Kidney (tissue), 14 donors: Measurements from ENCODE around the gene FFAR4. TPM values are rescaled to one million over a fixed set of nuclear protein-coding genes. Genes with fewer than 3 reads are reported as not detected.

ENCODE experiments used
- DNase-seq, 5 donors: peaks; one replicate each; pipeline ENCODE4 v3.0.0-alpha.2; 2013 to 2020
- FAIRE-seq: peaks from 2 replicates; lab custom pipeline; 2012; peaks lifted over from hg19 to GRCh38; lab: Jason Lieb, UNC
- H3K27ac ChIP-seq, 2 donors: one replicate each; pipeline ENCODE4 v1.7.0; 2013; ENCODE audit warnings: low read depth in 2 of 2, low read length in 2 of 2, inconsistent platforms in 1 of 2
- H3K27me3 ChIP-seq: one replicate; pipeline ENCODE4 v1.7.1; 2013; ENCODE audit warnings: low read length, inconsistent platforms; ENCODE audit not compliant: control insufficient read depth, insufficient read depth
- H3K36me3 ChIP-seq, 3 donors: one replicate each; pipeline versions ENCODE4 v1.7.0 to v1.7.1; 2013; ENCODE audit warnings: low read length in 3 of 3, control low read depth in 1 of 3, inconsistent platforms in 1 of 3; ENCODE audit not compliant: insufficient read depth in 3 of 3, control insufficient read depth in 2 of 3
- H3K4me1 ChIP-seq, 3 donors: one replicate each; pipeline versions ENCODE4 v1.7.0 to v1.7.1; 2013; ENCODE audit warnings: low read length in 3 of 3, inconsistent platforms in 1 of 3, low read depth in 1 of 3; ENCODE audit not compliant: control insufficient read depth in 2 of 3, insufficient read depth in 2 of 3
- H3K4me3 ChIP-seq, 3 donors: one replicate each; pipeline versions ENCODE4 v1.7.0 to v1.8.1; 2013; ENCODE audit warnings: low read length in 3 of 3, control low read depth in 1 of 3, inconsistent platforms in 1 of 3
- H3K9ac ChIP-seq, 3 donors: one replicate each; pipeline versions ENCODE4 v1.7.0 to v1.7.1; 2013; ENCODE audit warnings: low read length in 3 of 3, control low read depth in 1 of 3, inconsistent platforms in 1 of 3
- H3K9me3 ChIP-seq, 3 donors: one replicate each; pipeline versions ENCODE4 v1.7.0 to v1.7.1; 2013; ENCODE audit warnings: low read length in 3 of 3, control low read depth in 1 of 3, inconsistent platforms in 1 of 3; ENCODE audit not compliant: control insufficient read depth in 2 of 3, insufficient read depth in 1 of 3
- CTCF ChIP-seq: IDR thresholded peaks from 3 replicates; pipeline ENCODE4 v1.5.1; 2012; ENCODE audit warnings: mild to moderate bottlenecking, moderate library complexity, borderline replicate concordance; ENCODE audit not compliant: insufficient read depth; ENCODE audit errors: extremely low read depth
- intact Hi-C: fragments of 100-400 bp; cut with DNase I; formaldehyde crosslinking; loops from one replicate; pipeline ENCODE4 v1.11.1; 2022
- polyA plus RNA-seq: library from polyadenylated mRNA; stranded (reverse); fragments of 350-450 nt; fragmentation: Illumina TruSeq; extraction: RNeasy Lipid Tissue Mini Kit (QIAGEN cat#74804); gene quantifications from one replicate; pipeline ENCODE4 v1.2.3, GENCODE V29; 2014; ENCODE audit warnings: low read depth, low replicate concordance; ENCODE audit not compliant: insufficient read depth
- total RNA-seq: library from RNA; stranded (reverse); fragmentation: NEBNext Ultra II Directional; extraction: Animal tissue kit (Norgen Biotek cat#: 25700); gene quantifications from one replicate; pipeline ENCODE4 v1.2.1, GENCODE V29; 2021
- donor health status: control.
- donor health status: control.
- donor health status: control.
- donor health status: control.
- donor health status: control.
- donor health status: DM: yes; HTN: yes; CAD: no.
- donor health status: Normal renal cell carcinoma (clear cell type).

FFAR4 gene
- total and polyA plus RNA-seq, 2 donors from 2014 or later = 0.11 to 1.0 TPM

GRCh38 chr10:93615576-93616235 is 49.2 kb downstream of the FFAR4 start:
- TF ChIP-seq CTCF = no peak
- intact Hi-C loops = no loop called here

GRCh38 chr10:93620925-93621324 is 54.5 kb downstream of the FFAR4 start:
- FAIRE-seq (no peak), DNase-seq (no peak)
- no peaks in the 10 kb centered on the region for H3K4me1 ChIP-seq
- H3K36me3 ChIP-seq = no peaks in the 10 kb centered on the region
- no peaks in the 10 kb centered on the region for H3K27me3 ChIP-seq
- no peak overlapping the region for H3K4me3 ChIP-seq
- no peak overlapping the region for H3K9ac ChIP-seq
- intact Hi-C loops = no loop called here
- no peak for TF ChIP-seq CTCF
- H3K9me3 ChIP-seq = no peaks in the 10 kb centered on the region
- no peak overlapping the region for H3K27ac ChIP-seq

More at GRCh38 chr10:93615576-93616235, 49.2 kb downstream of the FFAR4 start:
- Histone ChIP-seq H3K9me3 (no peaks in the 10 kb centered on the region), H3K4me3 (no peak overlapping the region), H3K27ac (no peak overlapping the region), H3K4me1 (no peaks in the 10 kb centered on the region), H3K27me3 (no peaks in the 10 kb centered on the region), H3K36me3 (no peaks in the 10 kb centered on the region), H3K9ac (no peak overlapping the region)
- FAIRE-seq (no peak), DNase-seq (no peak)

GRCh38 chr10:93622942-93623341 is 56.5 kb downstream of the FFAR4 start:
- Histone ChIP-seq H3K9ac (no peak overlapping the region), H3K27me3 (no peaks in the 10 kb centered on the region), H3K4me1 (no peaks in the 10 kb centered on the region), H3K36me3 (no peaks in the 10 kb centered on the region), H3K27ac (no peak overlapping the region), H3K4me3 (no peak overlapping the region), H3K9me3 (no peaks in the 10 kb centered on the region)
- no peak for TF ChIP-seq CTCF
- DNase-seq (no peak), FAIRE-seq (no peak)
- intact Hi-C loops = no loop called here

GRCh38 chr10:93628858-93629257 is 62.4 kb downstream of the FFAR4 start:
- H3K9ac ChIP-seq = no peak overlapping the region
- H3K4me1 ChIP-seq = no peaks in the 10 kb centered on the region
- no peak for TF ChIP-seq CTCF
- H3K4me3 ChIP-seq = no peak overlapping the region
- DNase-seq (peak in 2 of 5 donors; percentile 10 to 13), FAIRE-seq (no peak)
- H3K27me3 ChIP-seq = no peaks in the 10 kb centered on the region
- no peaks in the 10 kb centered on the region for H3K9me3 ChIP-seq
- no peak overlapping the region for H3K27ac ChIP-seq
- H3K36me3 ChIP-seq = no peaks in the 10 kb centered on the region
- intact Hi-C loops = no loop called here
